ENCODE data around the gene SH3GL3. TPM values are rescaled to one million over a fixed set of nuclear protein-coding genes. Genes with fewer than 3 reads are reported as not detected.

Gene SH3GL3
- total and polyA plus RNA-seq, 2 of the 4 experiments (the other 2 are of a cell fraction), result not detected

DNA sequence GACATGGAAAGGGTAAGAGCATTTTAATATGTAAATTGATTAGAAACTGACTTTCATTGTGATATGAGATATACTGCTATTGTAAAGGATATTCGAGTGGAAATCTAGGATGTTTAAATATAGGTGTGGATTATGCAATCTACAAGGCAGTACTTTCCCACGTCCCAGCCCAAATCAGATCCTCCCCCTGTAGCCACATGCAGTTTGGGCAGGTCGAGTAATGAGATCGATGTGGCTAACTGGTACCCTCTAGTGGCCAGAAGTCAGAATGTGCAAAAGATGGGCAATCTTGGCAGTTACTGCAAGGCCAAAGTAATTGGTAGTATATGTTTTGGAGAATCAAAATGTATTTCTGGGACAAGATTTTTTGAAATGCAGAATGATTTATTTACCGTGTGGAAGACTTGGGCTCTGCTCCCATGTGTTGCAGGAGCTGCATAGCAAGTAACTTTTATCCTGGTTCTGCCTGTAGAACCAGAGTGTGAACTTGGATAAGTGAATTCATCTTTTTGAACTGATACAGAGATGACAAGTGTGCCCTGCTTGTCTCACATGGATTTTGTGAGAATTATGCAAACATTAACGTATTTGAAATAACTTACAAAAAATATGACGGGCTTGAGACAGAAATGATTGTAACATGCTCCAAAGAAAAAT lies 112.3 kb downstream of the SH3GL3 start:
- no peak overlapping the region for H4K5ac ChIP-seq (ENCODE audit: low read depth, low read length)
- no peak overlapping the region for H3K4me2 ChIP-seq (ENCODE audit: low read depth, low read length)
- H2AK5ac ChIP-seq (ENCODE audit: low read depth, low read length), result no peak overlapping the region
- intact Hi-C loops (cut with micrococcal nuclease), result loop anchor here (1.0 to 5.0 kb wide), 3 partner anchors 121 to 547 kb away; partner anchors contain the start of gene C15orf40
- H3K9me3 ChIP-seq (ENCODE audit: control insufficient read depth, insufficient read depth, low read length), result no peaks in the 10 kb centered on the region
- dilution Hi-C loops (cut with HindIII; ENCODE audit: low sequenced_read_pairs, unreplicated experiment), result loop anchor here (25.0 kb wide), 1 partner anchor 297 kb away; no protein-coding TSS in a partner anchor
- H3K4me1 ChIP-seq (ENCODE audit: control insufficient read depth, insufficient read depth, low read length), result no peaks in the 10 kb centered on the region
- no peak overlapping the region for H2AFZ ChIP-seq (replicated peaks; ENCODE audit: low read length, poor library complexity)
- H3K4me3 ChIP-seq (ENCODE audit: insufficient read depth, low read depth, low read length), result no peak overlapping the region
- no peak overlapping the region for H2BK5ac ChIP-seq (ENCODE audit: low read depth, low read length, poor library complexity, severe bottlenecking)
- no peak for TF ChIP-seq POLR2A (IDR thresholded peaks at IDR 0.05; ENCODE audit: low read depth, low read length)
- peak; percentile 83 for TF ChIP-seq CEBPB (IDR thresholded peaks at IDR 0.05; ENCODE audit: low read depth, low read length)
- TF ChIP-seq, protein P1, sequence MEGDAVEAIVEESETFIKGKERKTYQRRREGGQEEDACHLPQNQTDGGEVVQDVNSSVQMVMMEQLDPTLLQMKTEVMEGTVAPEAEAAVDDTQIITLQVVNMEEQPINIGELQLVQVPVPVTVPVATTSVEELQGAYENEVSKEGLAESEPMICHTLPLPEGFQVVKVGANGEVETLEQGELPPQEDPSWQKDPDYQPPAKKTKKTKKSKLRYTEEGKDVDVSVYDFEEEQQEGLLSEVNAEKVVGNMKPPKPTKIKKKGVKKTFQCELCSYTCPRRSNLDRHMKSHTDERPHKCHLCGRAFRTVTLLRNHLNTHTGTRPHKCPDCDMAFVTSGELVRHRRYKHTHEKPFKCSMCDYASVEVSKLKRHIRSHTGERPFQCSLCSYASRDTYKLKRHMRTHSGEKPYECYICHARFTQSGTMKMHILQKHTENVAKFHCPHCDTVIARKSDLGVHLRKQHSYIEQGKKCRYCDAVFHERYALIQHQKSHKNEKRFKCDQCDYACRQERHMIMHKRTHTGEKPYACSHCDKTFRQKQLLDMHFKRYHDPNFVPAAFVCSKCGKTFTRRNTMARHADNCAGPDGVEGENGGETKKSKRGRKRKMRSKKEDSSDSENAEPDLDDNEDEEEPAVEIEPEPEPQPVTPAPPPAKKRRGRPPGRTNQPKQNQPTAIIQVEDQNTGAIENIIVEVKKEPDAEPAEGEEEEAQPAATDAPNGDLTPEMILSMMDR (conservative IDR thresholded peaks at IDR 0.05; ENCODE audit: low read depth, low read length), result peak; percentile 71
- TF ChIP-seq RAD21 (IDR thresholded peaks at IDR 0.05; ENCODE audit: low read length), result peak; percentile 81
- TF ChIP-seq SMC3 (IDR thresholded peaks at IDR 0.05; ENCODE audit: low read depth, low read length), result peak; percentile 75
- DNase-seq (peak; percentile 61), ATAC-seq (ENCODE audit: low read depth) (peak; percentile 92)
- H3K9ac ChIP-seq (ENCODE audit: low read depth, low read length), result no peak overlapping the region
- ChIA-PET CTCF (interaction anchor here (0.7 to 3.9 kb wide), 3 partner anchors 113 to 311 kb away, joined by 3 to 27 read pairs (median 3); no protein-coding TSS in a partner anchor), POLR2A (ENCODE audit: unreplicated experiment) (no interaction called here)
- H2BK15ac ChIP-seq (ENCODE audit: low read depth, low read length), result no peak overlapping the region
- H3K27ac ChIP-seq (ENCODE audit: insufficient read depth, low read length), result no peak overlapping the region
- H2BK20ac ChIP-seq (ENCODE audit: low read depth, low read length), result no peak overlapping the region
- no peaks in the 10 kb centered on the region; the same call in 1 of the 2 replicates for H3K27me3 ChIP-seq (ENCODE audit: control insufficient read depth, insufficient read depth, low read length)
- no peak overlapping the region for H4K8ac ChIP-seq (ENCODE audit: low read depth in 2 of 2, low read length in 2 of 2)
- no TSS peak for BruUV-seq (replicated peaks)
- no peaks in the 10 kb centered on the region for H3K79me1 ChIP-seq (ENCODE audit: low read depth in 1 of 2, low read length in 2 of 2)
- H3K23ac ChIP-seq (ENCODE audit: low read depth, low read length), result no peak overlapping the region
- H3K4ac ChIP-seq (ENCODE audit: low read depth, low read length), result no peak overlapping the region
- no peak overlapping the region for H4K91ac ChIP-seq (ENCODE audit: insufficient read depth, low read depth, low read length)
- H3K14ac ChIP-seq (replicated peaks; ENCODE audit: low read depth, low read length), result no peak overlapping the region
- no peak overlapping the region for H2AK9ac ChIP-seq (replicated peaks; ENCODE audit: low read depth, low read length, poor library complexity)
- in situ Hi-C loops (cut with MboI; ENCODE audit: low sequenced_read_pairs), result loop anchor here (5.0 kb wide), 2 partner anchors 122 to 312 kb away; no protein-coding TSS in a partner anchor
- no peaks in the 10 kb centered on the region for H3K36me3 ChIP-seq (ENCODE audit: control insufficient read depth, insufficient read depth, low read length)
- H4K20me1 ChIP-seq (ENCODE audit: insufficient read depth, low read length), result no peaks in the 10 kb centered on the region
- no peak overlapping the region for H3K56ac ChIP-seq (ENCODE audit: extremely low read depth, insufficient read depth, low read length)
- no peaks in the 10 kb centered on the region for H3K9me1 ChIP-seq (ENCODE audit: insufficient read depth, low read length)
- WGBS, 2 experiments (ENCODE audit: extremely low coverage in 2 of 2, insufficient read length in 1 of 2), result no CpG with 5 or more reads among the region's 7 CpGs
- H2BK120ac ChIP-seq (ENCODE audit: low read depth, low read length), result no peak overlapping the region
- H3K18ac ChIP-seq (ENCODE audit: low read depth, low read length), result no peak overlapping the region
